ENCODE results near the gene RPS21.

RPS21 gene

DNA sequence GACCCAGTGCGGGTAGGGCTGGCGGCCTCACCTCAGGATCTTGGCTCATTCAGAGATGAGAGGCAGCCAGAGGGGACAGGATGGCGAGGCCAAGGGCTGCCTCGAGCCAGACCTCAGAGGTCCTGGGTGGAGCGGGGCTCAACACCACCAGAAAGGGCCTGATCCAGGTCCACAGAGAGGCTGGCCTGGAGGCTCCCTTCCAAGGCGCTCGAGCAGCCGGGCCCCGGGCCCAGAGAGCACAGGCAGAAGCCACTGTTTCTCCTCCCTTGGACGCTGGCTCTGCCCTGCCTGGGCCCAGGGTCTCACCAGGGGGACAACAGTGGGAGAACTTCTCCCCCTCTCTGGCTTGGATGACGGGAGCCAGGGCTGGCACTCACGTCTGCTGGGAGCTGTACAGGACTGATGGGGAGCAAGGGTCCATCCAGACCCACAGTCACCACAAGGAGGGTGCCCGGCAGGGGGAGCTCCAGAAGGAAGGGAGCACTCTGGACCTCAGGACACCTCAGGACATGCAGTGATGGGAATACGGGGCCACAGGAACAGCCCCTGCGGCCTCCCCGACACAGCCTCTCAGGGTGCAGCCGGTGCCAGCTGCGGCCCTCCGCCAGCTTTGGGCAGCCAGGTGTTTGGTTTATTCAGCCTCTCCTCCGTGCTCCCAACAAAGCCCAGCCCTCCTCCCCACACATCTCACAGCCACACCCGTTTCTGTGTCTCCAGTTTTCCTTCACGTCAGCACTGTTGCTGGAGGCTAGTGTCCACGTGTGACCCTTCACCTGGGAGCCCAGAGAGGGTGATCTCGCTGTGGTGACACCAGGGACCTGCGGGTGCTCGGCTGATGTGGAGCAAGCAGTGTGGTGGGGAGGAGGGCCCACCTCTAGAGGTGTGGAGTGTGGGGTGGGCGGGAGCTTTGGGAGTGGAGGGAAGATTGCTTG, 8.7 kb downstream of the RPS21 start:
- no peak for DNase-seq (ENCODE audit: low read depth in 2 of 2, low spot score in 1 of 2)

DNA sequence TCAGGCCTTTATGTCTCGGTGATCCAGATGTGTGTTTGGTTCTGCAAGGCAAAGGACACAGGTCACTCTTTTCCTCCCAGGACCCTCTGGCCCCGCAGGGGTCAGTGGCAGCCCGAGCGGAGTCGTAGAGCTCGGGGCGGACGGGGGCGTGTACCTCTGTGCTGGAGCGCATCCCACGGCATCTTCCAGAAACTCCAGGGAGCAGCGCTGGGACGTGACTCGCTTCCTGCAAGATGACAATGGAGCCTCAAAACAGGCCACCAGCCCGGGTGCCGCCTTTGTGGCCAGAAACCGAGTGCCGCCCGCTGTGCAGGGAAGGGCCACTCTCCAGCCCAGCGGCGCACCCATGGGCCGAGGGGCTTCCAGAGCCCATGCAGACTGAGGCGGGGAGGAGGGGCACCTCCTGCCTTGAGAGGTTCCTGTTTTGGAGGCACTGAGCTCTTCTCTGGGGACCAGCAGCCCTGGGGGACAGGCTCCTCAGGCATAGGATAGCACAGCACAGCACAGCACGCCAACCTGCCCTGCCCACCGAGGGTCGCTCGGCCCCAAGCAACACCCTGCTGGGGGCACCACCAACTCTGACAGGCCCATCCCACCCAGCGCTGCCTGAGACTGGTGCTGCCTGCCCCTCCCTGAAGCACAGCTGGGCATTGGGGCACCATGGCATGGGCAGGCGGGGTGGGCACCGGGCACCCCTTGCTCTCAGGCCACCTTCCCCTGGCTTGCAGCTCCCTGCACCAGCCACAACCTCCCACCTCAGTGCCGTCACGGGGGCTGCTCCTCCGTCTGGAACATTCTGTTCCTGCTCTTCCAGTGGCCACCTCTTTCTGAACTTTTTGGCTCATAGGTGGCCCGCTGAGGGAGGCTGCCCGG, 9.7 kb downstream of the RPS21 start:
- no peak for DNase-seq (ENCODE audit: low read depth in 2 of 2, low spot score in 1 of 2)

DNA sequence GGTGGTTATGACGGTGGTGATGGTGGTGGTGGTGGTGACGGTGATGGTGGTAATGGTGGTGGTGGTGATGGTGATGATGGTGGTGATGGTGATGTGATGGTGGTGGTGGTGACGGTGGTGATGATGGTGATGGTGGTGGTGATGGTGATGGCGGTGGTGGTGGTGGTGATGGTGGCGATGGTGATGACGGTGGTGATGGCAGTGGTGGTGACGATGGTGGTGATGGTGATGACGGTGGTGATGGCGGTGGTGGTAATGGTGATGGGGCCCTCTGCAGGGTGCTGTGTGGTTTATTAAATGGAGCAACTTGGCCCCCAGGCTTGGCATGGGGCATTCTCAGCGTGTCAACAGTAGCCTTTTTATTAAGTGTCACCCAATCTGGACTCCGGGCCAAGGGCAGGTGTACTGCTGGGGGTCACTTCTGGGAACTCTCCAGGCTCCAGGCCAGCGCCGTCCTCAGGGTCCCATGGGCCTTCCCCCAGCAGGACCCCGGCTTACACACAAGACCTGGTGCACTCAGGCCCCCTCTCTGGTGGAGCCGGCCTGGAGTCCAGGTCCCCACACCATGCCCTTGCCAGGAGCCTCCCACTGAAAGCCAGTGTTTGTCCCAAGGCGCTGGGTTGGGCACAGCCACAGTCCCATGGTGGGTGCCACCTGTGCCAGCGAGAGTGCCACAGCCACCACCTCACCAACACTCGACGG, 11.4 kb downstream of the RPS21 start:
- DNase-seq (ENCODE audit: low read depth in 2 of 2, low spot score in 1 of 2): no peak

DNA sequence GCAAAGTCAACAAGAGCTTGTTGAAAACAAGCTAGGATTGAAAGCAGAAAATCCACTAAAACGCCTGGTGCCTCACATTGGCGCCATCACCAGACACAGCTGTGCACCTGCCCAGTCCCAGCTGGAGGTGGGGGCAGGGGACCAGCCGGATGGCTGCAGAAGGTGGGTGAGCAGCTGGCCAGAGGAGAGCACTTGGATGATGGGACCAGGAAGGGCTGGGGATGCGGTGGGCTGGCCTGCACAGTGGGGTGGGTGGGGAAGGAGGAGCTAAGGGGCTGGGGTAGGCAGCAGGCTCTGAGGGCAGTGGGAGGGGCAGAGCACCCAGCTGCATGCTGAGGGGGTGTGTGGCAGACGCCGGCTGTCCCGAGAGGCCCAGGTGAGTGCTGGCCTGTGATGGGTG, 13.1 kb downstream of the RPS21 start:
- no peak for DNase-seq (ENCODE audit: low read depth in 2 of 2, low spot score in 1 of 2)

GRCh38 chr20:62400541-62400940, 13.6 kb downstream of the RPS21 start:
- DNase-seq (ENCODE audit: low read depth in 2 of 2, low spot score in 1 of 2): no peak

DNA sequence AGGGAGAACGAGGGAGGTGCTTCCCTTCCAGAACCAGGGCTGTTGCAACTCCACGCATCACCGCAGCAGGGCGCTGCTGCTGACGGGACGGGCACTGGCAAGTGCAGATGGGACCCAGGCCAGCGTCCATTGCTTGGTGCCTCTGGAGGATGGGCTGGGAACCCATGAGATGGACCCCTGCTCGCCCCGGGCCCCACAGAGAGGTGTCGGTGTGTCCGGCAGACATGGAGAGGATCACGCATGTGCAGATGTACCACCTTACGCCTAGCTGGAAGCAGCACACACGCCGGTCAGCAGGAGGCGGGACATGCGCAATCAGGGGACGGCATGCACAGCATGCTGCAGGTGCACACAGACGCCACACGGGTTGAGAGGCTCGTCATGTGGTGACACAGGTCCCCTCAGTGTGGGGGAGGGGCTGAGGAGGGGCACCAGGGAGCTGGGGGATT, 14.5 kb downstream of the RPS21 start:
- DNase-seq (ENCODE audit: low read depth in 2 of 2, low spot score in 1 of 2): no peak

DNA sequence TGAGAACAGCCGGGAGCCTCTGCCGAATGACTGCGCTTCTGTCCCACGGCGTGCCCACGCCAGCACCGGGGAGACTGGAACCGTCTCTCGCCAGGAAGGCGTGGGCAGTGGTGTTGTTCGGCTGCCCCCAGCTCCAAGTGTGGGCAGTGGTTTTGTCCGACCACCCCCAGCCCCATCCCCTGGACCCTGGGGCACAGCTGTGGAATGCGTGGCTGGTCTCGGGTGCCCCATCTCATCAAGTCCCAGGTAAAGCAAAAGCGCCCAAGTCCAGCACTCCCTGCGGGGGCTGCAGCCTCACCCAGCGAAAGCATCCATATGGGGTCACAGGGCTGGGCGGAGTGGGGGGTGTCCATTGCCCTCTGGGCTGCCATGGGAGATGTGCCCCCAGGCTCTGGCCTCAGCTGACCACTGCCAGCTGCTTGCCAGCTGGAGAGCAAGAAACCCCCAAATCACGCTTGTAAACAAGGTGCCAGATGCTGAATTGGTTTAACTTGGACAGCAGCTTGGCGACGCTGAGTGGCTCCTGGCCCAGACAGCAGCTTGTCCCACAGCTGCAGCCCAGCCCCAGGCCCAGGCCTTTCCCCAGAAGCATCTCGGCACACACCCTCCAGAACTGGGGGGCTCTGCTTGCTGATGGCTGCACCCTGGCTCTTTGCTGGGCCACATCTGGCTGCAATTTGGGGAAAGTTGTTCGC, 15.7 kb downstream of the RPS21 start:
- DNase-seq (ENCODE audit: low read depth in 2 of 2, low spot score in 1 of 2): no peak

DNA sequence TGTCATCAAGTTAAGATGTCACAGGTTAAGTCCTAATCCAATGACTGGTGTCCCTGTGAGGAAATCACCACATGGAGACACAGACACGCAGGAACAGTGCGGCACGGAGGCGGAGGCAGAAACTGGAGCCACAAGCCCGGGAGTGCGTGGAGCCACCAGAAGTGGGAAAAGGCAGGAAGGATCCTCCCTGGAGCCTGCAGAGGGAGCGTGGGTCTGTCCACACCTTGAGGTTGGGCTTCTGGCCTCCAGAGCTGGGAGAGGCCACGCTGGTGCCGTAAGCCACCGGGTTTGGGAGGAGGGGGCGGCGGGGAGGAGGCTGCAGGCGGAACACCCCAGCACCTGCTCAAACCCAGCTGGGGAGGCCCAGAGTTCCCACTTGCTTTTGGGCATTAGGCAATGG, 16.4 kb downstream of the RPS21 start:
- DNase-seq (ENCODE audit: low read depth in 2 of 2, low spot score in 1 of 2): no peak

- DNase-seq (ENCODE audit: low read depth in 2 of 2, low spot score in 1 of 2): no peak
Observed at GRCh38 chr20:62404112-62404665, 17.3 kb downstream of the RPS21 start.

- DNase-seq (ENCODE audit: low read depth in 2 of 2, low spot score in 1 of 2): no peak
Observed at GRCh38 chr20:62404761-62405107, 17.8 kb downstream of the RPS21 start.

DNA sequence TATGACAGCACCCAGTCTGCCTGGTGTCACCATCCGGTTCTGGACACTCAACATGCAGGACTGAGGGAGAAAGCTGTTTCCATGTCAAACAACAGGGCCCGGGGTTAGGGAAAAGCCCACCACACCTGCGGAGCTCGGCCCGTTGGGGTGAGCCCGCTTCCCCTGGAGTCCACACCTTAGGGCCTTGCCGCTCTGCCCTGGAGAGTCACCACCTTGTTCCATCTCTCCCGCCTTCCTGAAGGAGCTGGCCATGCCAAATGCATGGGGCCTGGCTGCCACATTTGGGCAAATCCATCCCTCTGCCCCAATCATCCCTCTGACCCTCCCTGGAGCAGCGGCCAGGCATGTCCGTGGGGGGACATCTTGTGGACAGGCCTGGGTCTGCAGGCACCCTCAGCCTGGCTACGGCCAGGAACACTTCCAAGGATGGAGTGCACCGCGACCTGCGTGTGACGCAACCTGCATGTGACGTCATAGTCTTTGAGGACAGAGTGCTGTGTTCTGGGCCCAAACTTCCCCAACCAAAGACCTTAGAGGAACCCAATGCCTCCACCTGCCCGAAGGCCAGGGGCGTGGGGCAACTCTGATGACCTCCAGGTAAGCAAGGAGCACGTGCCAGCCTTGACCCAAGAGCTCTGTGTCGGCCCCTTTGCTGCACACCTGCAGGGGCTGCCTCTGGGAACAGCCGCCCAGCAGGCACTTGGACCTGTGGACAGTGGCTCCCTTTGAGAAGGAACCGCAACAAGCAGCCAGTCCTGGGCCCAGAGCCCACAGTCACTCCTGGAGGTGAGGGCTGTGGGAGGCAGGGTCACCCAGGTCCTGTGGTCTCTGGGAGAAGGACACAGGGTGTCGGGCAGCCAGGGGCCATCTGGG, 18.4 kb downstream of the RPS21 start:
- no peak for DNase-seq (ENCODE audit: low read depth in 2 of 2, low spot score in 1 of 2)

- no peak for DNase-seq (ENCODE audit: low read depth in 2 of 2, low spot score in 1 of 2)
Observed at GRCh38 chr20:62405981-62406513, 19.1 kb downstream of the RPS21 start.

- DNase-seq (ENCODE audit: low read depth in 2 of 2, low spot score in 1 of 2): no peak
Observed at GRCh38 chr20:62406635-62407176, 19.8 kb downstream of the RPS21 start.

- DNase-seq (ENCODE audit: low read depth in 2 of 2, low spot score in 1 of 2): peak; percentile 69 to 80
Observed at GRCh38 chr20:62407221-62407992, 20.5 kb downstream of the RPS21 start, which contains the start of gene CABLES2. Gene CABLES2, minus strand, starts transcription at chr20:62407285. Its CDS starts 9 bp downstream, at chr20:62407276.

GRCh38 chr20:62408055-62408454, 21.2 kb downstream of the RPS21 start:
- DNase-seq (ENCODE audit: low read depth in 2 of 2, low spot score in 1 of 2): no peak

- no peak for DNase-seq (ENCODE audit: low read depth in 2 of 2, low spot score in 1 of 2)
Observed at GRCh38 chr20:62408640-62409039, 21.7 kb downstream of the RPS21 start.

DNA sequence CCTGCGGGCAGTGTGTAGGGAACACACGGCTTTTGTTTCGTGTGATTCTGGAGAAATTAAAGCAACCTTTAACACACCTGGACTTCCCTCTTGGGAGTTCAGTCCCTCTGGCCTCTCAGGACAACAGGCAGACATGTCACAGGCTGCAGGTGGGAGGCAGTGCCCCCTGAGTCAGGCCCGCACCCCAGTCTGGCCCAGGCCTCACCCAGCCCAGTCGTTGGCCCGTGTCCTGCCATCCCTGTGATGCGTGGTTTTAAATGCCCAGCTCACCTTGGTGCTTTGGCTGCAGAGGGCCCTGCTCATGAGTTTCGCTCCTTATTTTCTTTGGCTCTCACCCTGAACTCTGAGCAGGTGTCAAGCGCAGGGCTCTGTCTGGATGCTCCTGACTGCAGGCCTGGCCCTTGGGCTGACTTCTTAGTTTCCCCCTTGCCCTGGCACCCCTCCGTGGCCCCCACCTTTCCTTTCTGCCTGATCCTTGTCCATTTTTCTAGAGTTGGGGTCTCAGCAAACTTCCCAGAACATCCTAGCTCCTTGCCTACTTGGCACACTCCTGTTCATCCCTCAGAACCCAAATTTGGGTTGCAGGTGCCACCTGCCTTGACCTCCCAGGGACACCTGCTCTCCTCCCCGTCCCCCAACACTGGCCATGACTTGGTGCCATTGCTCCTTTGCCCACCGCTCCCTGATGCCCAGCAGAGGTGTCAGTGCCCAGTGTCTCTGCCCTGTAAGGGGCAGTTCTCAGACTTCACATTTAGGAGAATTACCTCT, 22.4 kb downstream of the RPS21 start:
- DNase-seq (ENCODE audit: low read depth in 2 of 2, low spot score in 1 of 2): no peak

All from stimulated activated CD8-positive, alpha-beta memory T cell treated with anti-CD3 and anti-CD28 coated beads, Interleukin-4, amount 100 ng/mL, for 4 hours (primary cell).